H1 (cell line): Measurements from ENCODE around the gene C20orf96.

Experiments
- ASH2L ChIP-seq: fragments of 200-600, 300-600 bp; sonication (generic); IDR thresholded peaks from one replicate; pipeline ENCODE4 v1.7.1; 2017; ENCODE audit warnings: low read length
- EZH2 ChIP-seq: fragments of 200-600 bp; sonication (generic); IDR thresholded peaks from 2 replicates; pipeline ENCODE4 v1.7.1; 2012; ENCODE audit warnings: low read depth, mild to moderate bottlenecking, moderate library complexity, low read length, inconsistent platforms; ENCODE audit not compliant: severe bottlenecking
- GTF2F1 ChIP-seq: IDR thresholded peaks from 2 replicates; pipeline ENCODE4 v1.6.1; 2012; ENCODE audit warnings: low read depth, low read length, improper control_type of control experiment, borderline replicate concordance
- HDAC6 ChIP-seq: IDR thresholded peaks from one replicate; pipeline ENCODE4 v1.7.1; 2012; ENCODE audit warnings: low read depth, mild to moderate bottlenecking, inconsistent platforms, low read length, moderate library complexity
- JUND ChIP-seq: IDR thresholded peaks from 2 replicates; pipeline ENCODE4 v1.6.1; 2011; ENCODE audit warnings: mild to moderate bottlenecking, improper control_type of control experiment, low read length
- KDM5A ChIP-seq: fragments of 200-600 bp; IDR thresholded peaks from 2 replicates; pipeline ENCODE4 v1.7.1; 2012; ENCODE audit warnings: mild to moderate bottlenecking, low read length, inconsistent platforms, mixed read lengths
- MAFK ChIP-seq: IDR thresholded peaks from 2 replicates; pipeline ENCODE4 v1.6.1; 2012; ENCODE audit warnings: low read depth, mild to moderate bottlenecking, improper control_type of control experiment, low read length
- POLR2AphosphoS5 ChIP-seq: IDR thresholded peaks from 2 replicates; pipeline ENCODE4 v1.6.1; 2011; ENCODE audit warnings: low read depth, low read length
- RAD21 ChIP-seq, 2 experiments: IDR thresholded peaks in 1 of 2; conservative IDR thresholded peaks in 1 of 2; 2 replicates each; pipeline ENCODE4 v1.6.1; 2011; ENCODE audit warnings: low read depth in 2 of 2, low read length in 2 of 2, improper control_type of control experiment in 1 of 2, inconsistent platforms in 1 of 2, mild to moderate bottlenecking in 1 of 2, moderate library complexity in 1 of 2
- TAF1 ChIP-seq: IDR thresholded peaks from 2 replicates; pipeline ENCODE4 v1.6.1; 2011; ENCODE audit warnings: mild to moderate bottlenecking, low read depth, low read length
- YY1 ChIP-seq: IDR thresholded peaks from 2 replicates; pipeline ENCODE4 v1.6.1; 2011; ENCODE audit warnings: low read depth, mild to moderate bottlenecking, low read length
- TF ChIP-seq, protein P1 (sequence below), 3 experiments: IDR thresholded peaks; 1 replicate in 2 of 3; 2 replicates in 1 of 3; pipeline versions ENCODE4 v1.5.1 to v1.6.1; 2011; ENCODE audit warnings: low read length in 3 of 3, mild to moderate bottlenecking in 3 of 3, inconsistent platforms in 2 of 3, low read depth in 1 of 3, moderate library complexity in 1 of 3; ENCODE audit not compliant: insufficient read depth in 1 of 3; ENCODE audit errors: control extremely low read depth in 1 of 3

DNA sequence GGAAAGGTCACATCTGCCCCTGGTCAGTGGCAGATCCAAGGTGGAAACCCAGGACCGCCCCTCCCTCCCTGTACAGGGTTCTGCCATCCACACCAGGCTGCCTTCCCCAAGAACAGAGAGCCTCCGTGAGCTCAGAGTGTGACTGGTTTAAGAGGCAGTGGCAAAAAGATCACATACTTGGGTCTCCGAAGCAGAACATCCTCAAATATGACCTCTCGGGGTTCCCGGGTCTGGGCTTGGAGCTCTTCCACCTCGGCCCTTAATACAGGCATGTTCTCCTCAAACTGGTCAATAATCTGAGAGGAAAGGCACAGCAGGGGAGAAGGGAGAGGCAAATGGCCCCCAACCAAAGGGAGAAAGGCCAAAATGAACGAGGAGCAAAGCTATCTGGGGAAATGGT, 14.8 kb downstream of the C20orf96 start:
- TF ChIP-seq TAF1 = no peak
- TF ChIP-seq, protein P1, sequence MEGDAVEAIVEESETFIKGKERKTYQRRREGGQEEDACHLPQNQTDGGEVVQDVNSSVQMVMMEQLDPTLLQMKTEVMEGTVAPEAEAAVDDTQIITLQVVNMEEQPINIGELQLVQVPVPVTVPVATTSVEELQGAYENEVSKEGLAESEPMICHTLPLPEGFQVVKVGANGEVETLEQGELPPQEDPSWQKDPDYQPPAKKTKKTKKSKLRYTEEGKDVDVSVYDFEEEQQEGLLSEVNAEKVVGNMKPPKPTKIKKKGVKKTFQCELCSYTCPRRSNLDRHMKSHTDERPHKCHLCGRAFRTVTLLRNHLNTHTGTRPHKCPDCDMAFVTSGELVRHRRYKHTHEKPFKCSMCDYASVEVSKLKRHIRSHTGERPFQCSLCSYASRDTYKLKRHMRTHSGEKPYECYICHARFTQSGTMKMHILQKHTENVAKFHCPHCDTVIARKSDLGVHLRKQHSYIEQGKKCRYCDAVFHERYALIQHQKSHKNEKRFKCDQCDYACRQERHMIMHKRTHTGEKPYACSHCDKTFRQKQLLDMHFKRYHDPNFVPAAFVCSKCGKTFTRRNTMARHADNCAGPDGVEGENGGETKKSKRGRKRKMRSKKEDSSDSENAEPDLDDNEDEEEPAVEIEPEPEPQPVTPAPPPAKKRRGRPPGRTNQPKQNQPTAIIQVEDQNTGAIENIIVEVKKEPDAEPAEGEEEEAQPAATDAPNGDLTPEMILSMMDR (IDR thresholded peaks at IDR 0.05; ENCODE audit: control extremely low read depth in 1 of 3, insufficient read depth in 1 of 3, low read depth in 1 of 3, low read length in 3 of 3) = no peak
- TF ChIP-seq MAFK = no peak
- no peak for TF ChIP-seq GTF2F1
- no peak for TF ChIP-seq YY1
- TF ChIP-seq KDM5A = no peak
- no peak for TF ChIP-seq ASH2L
- no peak for TF ChIP-seq JUND
- TF ChIP-seq RAD21 (IDR thresholded peaks at IDR 0.05 in 1 of 2, conservative IDR thresholded peaks at IDR 0.05 in 1 of 2; ENCODE audit: low read depth in 2 of 2, low read length in 2 of 2) = no peak
- no peak for TF ChIP-seq POLR2AphosphoS5
- TF ChIP-seq EZH2 = no peak
- TF ChIP-seq HDAC6 = no peak
